Measurements from ENCODE around the gene LARP1. TPM values are rescaled to one million over a fixed set of nuclear protein-coding genes. Genes with fewer than 3 reads are reported as not detected.

LARP1 gene
- total and polyA plus RNA-seq, 9 of the 15 experiments (the other 6 are each of a cell fraction or from before 2014, with no cell fraction given), result 22.6 to 300 (median 92.0) TPM

- TF ChIP-seq ZNF280A (IDR thresholded peaks at IDR 0.05; ENCODE audit: low read depth, partially characterized antibody) (no peak), KDM2B (CRISPR knock-in tag; IDR thresholded peaks at IDR 0.05) (no peak), PHF8 (IDR thresholded peaks at IDR 0.05; ENCODE audit: borderline replicate concordance, low read length) (peak; percentile 23; the same call in 1 of the 2 replicates), CTBP1 (IDR thresholded peaks at IDR 0.05; ENCODE audit: borderline replicate concordance) (peak; percentile 65), EP400 (IDR thresholded peaks at IDR 0.05) (peak; percentile 77), ESRRA (IDR thresholded peaks at IDR 0.05; ENCODE audit: borderline replicate concordance, low read depth) (no peak), ELF4 (CRISPR knock-in tag; IDR thresholded peaks at IDR 0.05) (no peak), ZBTB8A (IDR thresholded peaks at IDR 0.05; ENCODE audit: partially characterized antibody) (no peak), JUND (IDR thresholded peaks at IDR 0.05; ENCODE audit: borderline replicate concordance, low read depth, low read length) (peak; percentile 62), JUND (tag; IDR thresholded peaks at IDR 0.05; ENCODE audit: borderline replicate concordance, low read depth, low read length) (no peak), ZC3H11A (IDR thresholded peaks at IDR 0.05; ENCODE audit: low read depth, low read length) (no peak), ZBTB1 (CRISPR knock-in tag; IDR thresholded peaks at IDR 0.05; ENCODE audit: borderline replicate concordance, low read depth) (no peak), ZBTB5 (IDR thresholded peaks at IDR 0.05) (no peak), NR0B1 (IDR thresholded peaks at IDR 0.05; ENCODE audit: partially characterized antibody) (no peak), FOXJ3 (CRISPR knock-in tag; IDR thresholded peaks at IDR 0.05) (no peak), MYC (IDR thresholded peaks at IDR 0.05; ENCODE audit: low read depth, low read length) (peak; percentile 87), MYC (CRISPR knock-in tag; IDR thresholded peaks at IDR 0.05; ENCODE audit: borderline replicate concordance, low read depth) (peak; percentile 94), RFX5 (IDR thresholded peaks at IDR 0.05; ENCODE audit: low read depth, low read length) (no peak), MLLT1 (IDR thresholded peaks at IDR 0.05) (no peak), TAF7 (tag; IDR thresholded peaks at IDR 0.05) (no peak), ATF2 (CRISPR knock-in tag; IDR thresholded peaks at IDR 0.05) (no peak)
These were observed 102.5 kb downstream of the LARP1 start (continued) for GRCh38 chr5:154857530-154858296.
